Measurements from ENCODE around the gene ROMO1.
A peak's percentile ranks its signal among the peaks of the same experiment; 100 is the strongest.

Gene ROMO1

DNA sequence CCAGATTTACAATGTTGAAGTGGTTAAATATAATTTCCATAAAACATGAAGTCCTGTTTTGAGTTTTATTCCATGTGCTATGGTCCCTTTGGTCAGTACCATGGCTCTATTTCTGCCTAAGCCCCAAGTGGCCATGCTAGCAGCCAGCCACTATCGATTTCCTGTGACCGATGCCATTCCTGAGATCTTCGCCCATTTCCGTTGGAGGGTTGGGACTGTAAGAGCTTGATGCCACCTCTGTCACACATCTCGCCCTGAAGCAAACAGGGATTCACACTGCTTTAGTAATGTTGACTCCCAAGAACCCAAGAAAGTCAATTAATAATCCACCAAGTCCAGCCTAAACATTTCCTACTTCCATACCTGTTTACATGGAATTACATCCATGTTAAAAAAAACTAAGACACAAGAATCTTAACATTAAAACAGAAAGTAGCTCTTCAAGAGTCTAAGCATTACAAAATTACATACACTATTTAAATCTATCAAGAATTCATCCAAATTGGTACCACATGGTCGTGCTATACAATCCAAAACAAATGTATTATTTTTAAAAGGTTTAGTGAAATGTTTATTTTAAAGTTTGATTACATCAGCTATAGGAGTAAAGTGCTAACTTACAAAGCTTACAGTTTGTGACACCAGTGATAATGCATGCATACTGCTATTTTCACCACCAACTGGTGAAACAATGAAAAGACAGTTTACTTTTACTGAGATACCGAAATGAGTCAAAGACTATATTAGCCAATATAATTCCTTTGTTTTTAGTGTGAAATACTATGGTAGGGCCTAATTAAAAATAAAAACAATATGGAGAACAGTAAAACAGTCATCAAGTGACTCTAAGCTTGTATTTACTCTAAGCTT, 40.3 kb downstream of the ROMO1 start (continued):
- TF ChIP-seq ZNF707 (tag by site-specific recombination; IDR thresholded peaks at IDR 0.05): no peak
- peak; percentile 96 for TF ChIP-seq ZNF664 (tag by site-specific recombination; IDR thresholded peaks at IDR 0.05)
- TF ChIP-seq, protein P1, sequence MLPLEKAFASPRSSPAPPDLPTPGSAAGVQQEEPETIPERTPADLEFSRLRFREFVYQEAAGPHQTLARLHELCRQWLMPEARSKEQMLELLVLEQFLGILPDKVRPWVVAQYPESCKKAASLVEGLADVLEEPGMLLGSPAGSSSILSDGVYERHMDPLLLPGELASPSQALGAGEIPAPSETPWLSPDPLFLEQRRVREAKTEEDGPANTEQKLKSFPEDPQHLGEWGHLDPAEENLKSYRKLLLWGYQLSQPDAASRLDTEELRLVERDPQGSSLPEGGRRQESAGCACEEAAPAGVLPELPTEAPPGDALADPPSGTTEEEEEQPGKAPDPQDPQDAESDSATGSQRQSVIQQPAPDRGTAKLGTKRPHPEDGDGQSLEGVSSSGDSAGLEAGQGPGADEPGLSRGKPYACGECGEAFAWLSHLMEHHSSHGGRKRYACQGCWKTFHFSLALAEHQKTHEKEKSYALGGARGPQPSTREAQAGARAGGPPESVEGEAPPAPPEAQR (tag by site-specific recombination; IDR thresholded peaks at IDR 0.05): no peak
- TF ChIP-seq, protein P2, sequence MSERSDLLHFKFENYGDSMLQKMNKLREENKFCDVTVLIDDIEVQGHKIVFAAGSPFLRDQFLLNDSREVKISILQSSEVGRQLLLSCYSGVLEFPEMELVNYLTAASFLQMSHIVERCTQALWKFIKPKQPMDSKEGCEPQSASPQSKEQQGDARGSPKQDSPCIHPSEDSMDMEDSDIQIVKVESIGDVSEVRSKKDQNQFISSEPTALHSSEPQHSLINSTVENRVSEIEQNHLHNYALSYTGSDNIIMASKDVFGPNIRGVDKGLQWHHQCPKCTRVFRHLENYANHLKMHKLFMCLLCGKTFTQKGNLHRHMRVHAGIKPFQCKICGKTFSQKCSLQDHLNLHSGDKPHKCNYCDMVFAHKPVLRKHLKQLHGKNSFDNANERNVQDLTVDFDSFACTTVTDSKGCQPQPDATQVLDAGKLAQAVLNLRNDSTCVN (tag by site-specific recombination; optimal IDR thresholded peaks at IDR 0.05): no peak
- TF ChIP-seq, protein P3, sequence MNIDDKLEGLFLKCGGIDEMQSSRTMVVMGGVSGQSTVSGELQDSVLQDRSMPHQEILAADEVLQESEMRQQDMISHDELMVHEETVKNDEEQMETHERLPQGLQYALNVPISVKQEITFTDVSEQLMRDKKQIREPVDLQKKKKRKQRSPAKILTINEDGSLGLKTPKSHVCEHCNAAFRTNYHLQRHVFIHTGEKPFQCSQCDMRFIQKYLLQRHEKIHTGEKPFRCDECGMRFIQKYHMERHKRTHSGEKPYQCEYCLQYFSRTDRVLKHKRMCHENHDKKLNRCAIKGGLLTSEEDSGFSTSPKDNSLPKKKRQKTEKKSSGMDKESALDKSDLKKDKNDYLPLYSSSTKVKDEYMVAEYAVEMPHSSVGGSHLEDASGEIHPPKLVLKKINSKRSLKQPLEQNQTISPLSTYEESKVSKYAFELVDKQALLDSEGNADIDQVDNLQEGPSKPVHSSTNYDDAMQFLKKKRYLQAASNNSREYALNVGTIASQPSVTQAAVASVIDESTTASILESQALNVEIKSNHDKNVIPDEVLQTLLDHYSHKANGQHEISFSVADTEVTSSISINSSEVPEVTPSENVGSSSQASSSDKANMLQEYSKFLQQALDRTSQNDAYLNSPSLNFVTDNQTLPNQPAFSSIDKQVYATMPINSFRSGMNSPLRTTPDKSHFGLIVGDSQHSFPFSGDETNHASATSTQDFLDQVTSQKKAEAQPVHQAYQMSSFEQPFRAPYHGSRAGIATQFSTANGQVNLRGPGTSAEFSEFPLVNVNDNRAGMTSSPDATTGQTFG (tag by site-specific recombination; IDR thresholded peaks at IDR 0.05; ENCODE audit: borderline replicate concordance): no peak
- TF ChIP-seq SP7 (tag by site-specific recombination; IDR thresholded peaks at IDR 0.05): no peak
- no peak for TF ChIP-seq ZNF174 (tag by site-specific recombination; IDR thresholded peaks at IDR 0.05)

DNA sequence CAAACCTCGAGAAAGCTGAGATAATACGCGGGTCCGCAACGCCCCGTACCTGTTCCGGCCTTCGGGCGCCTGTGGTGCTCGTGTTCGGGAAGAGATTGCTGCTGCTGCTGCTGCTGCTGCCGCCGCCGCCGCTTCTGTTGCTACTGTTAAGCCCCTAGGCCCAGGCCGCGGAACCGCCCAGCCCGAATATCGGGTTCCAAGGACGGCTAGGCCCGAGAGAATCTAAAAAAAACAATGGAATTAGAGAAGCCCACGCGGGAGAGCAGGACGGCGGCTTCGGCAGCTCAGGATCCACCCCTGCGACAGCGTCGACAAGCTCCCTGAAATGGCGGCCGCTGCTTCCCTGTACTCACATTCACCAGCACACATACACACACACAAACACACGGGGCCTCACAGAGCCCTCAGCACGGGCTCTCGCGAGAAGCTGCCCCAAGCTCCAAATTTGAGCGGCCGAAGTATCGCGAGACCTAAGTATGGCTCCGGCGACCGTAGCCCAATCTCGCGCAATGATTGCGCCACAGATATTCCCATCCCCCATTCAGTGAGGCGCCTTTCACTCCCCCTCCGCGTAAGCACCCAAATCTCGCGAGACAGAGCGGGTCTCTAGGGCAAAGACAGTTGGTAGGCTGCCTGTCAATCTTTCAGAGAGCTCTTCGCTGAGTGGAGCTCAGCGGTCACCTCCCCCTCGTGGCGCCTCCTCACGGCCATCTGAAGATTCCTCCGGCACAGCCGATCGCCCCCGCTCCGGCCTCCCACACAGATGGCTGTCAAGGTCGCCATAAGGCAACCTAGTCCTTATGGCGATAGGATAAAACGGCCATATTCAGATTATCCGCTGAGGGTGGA, 42.9 kb downstream of the ROMO1 start, which contains the start of gene RBM39:
RBM39 (minus strand) TSS at position 369 of the 849 bp plus-strand sequence. CDS start 1,386 bp downstream, outside the sequence.
- Histone ChIP-seq H3K36me3 (ENCODE audit: control insufficient read depth in 2 of 2, insufficient read depth in 1 of 2, low read length in 2 of 2) (peaks cover 27 to 41% of the 10 kb centered on the region in 2 experiments), H3K4me1 (ENCODE audit: control insufficient read depth, insufficient read depth, low read length) (no peaks in the 10 kb centered on the region), H3K27ac (ENCODE audit: extremely low read depth, low read depth, low read length) (peak within 1 kb of the TSS; percentile 100), H3K9me3 (ENCODE audit: control insufficient read depth, insufficient read depth, low read depth, low read length) (no peaks in the 10 kb centered on the region), H3K4me3 (ENCODE audit: low read depth, low read length) (peak within 1 kb of the TSS; percentile 91)
- CTCF ChIA-PET: interaction anchor here (0.7 to 2.6 kb wide), 7 partner anchors 16 to 143 kb away, joined by 3 to 15 read pairs (median 4); no protein-coding TSS in a partner anchor
- POLR2A ChIA-PET: interaction anchor here (0.5 to 2.5 kb wide), 47 partner anchors 9 to 1120 kb away, joined by 3 to 109 read pairs (median 5); partner anchors contain the start of genes CEP250, CPNE1, ERGIC3 and NFS1
- TF ChIP-seq ZNF274 (IDR thresholded peaks at IDR 0.05; ENCODE audit: low read length): no peak
- no peak for TF ChIP-seq ZNF274 (tag by site-specific recombination; IDR thresholded peaks at IDR 0.05; ENCODE audit: borderline replicate concordance)
- TF ChIP-seq ZNF776 (tag by site-specific recombination; IDR thresholded peaks at IDR 0.05; ENCODE audit: borderline replicate concordance): no peak
- no peak for TF ChIP-seq ZNF138 (tag by site-specific recombination; IDR thresholded peaks at IDR 0.05; ENCODE audit: borderline replicate concordance)
- TF ChIP-seq ZNF561 (tag by site-specific recombination; IDR thresholded peaks at IDR 0.05; ENCODE audit: borderline replicate concordance): peak; percentile 66; the same call in 1 of the 2 replicates
- peak; percentile 100 for TF ChIP-seq ZXDB (tag by site-specific recombination; IDR thresholded peaks at IDR 0.05)
- TF ChIP-seq YY1 (tag by site-specific recombination; IDR thresholded peaks at IDR 0.05): peak; percentile 91
- TF ChIP-seq BCL11B (tag by site-specific recombination; IDR thresholded peaks at IDR 0.05; ENCODE audit: low read depth): no peak
- TF ChIP-seq, protein P4, sequence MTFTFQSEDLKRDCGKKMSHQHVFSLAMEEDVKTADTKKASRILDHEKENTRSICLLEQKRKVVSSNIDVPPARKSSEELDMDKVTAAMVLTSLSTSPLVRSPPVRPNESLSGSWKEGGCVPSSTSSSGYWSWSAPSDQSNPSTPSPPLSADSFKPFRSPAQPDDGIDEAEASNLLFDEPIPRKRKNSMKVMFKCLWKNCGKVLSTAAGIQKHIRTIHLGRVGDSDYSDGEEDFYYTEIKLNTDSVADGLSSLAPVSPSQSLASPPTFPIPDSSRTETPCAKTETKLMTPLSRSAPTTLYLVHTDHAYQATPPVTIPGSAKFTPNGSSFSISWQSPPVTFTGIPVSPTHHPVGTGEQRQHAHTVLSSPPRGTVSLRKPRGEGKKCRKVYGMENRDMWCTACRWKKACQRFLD (tag by site-specific recombination; IDR thresholded peaks at IDR 0.05): no peak
- TF ChIP-seq ZNF302 (tag by site-specific recombination; IDR thresholded peaks at IDR 0.05; ENCODE audit: low read depth): no peak
- TF ChIP-seq ZSCAN16 (tag by site-specific recombination; IDR thresholded peaks at IDR 0.05): no peak
- peak; percentile 85 for TF ChIP-seq WT1 (tag by site-specific recombination; IDR thresholded peaks at IDR 0.05)
- peak; percentile 98 for TF ChIP-seq SP2 (tag by site-specific recombination; IDR thresholded peaks at IDR 0.05)
- peak; percentile 65; the same call in 1 of the 2 replicates for TF ChIP-seq ZNF558 (tag by site-specific recombination; IDR thresholded peaks at IDR 0.05)
- TF ChIP-seq, protein P5, sequence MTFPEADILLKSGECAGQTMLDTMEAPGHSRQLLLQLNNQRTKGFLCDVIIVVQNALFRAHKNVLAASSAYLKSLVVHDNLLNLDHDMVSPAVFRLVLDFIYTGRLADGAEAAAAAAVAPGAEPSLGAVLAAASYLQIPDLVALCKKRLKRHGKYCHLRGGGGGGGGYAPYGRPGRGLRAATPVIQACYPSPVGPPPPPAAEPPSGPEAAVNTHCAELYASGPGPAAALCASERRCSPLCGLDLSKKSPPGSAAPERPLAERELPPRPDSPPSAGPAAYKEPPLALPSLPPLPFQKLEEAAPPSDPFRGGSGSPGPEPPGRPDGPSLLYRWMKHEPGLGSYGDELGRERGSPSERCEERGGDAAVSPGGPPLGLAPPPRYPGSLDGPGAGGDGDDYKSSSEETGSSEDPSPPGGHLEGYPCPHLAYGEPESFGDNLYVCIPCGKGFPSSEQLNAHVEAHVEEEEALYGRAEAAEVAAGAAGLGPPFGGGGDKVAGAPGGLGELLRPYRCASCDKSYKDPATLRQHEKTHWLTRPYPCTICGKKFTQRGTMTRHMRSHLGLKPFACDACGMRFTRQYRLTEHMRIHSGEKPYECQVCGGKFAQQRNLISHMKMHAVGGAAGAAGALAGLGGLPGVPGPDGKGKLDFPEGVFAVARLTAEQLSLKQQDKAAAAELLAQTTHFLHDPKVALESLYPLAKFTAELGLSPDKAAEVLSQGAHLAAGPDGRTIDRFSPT (tag by site-specific recombination; IDR thresholded peaks at IDR 0.05): no peak
- TF ChIP-seq ZNF654 (tag by site-specific recombination; IDR thresholded peaks at IDR 0.05; ENCODE audit: low read depth): no peak
- TF ChIP-seq ZNF391 (tag by site-specific recombination; IDR thresholded peaks at IDR 0.05; ENCODE audit: borderline replicate concordance, low read depth): no peak; the same call in 1 of the 2 replicates
- TF ChIP-seq ZNF140 (tag by site-specific recombination; IDR thresholded peaks at IDR 0.05): no peak
- TF ChIP-seq ZNF169 (tag by site-specific recombination; IDR thresholded peaks at IDR 0.05): no peak
